A673 (cell line): ENCODE measurements around the gene GOLPH3.

Source experiments
- EZH2 ChIP-seq: fragments of 200-600 bp; sonication (generic); IDR thresholded peaks from 2 replicates; pipeline ENCODE4 v1.6.1; 2017; ENCODE audit warnings: borderline replicate concordance, low read depth, mild to moderate bottlenecking, mixed read lengths, antibody characterized with exemption, low read length; ENCODE audit not compliant: poor library complexity, severe bottlenecking
- TF ChIP-seq, protein P1 (sequence below): fragments of 300-800, 200-600 bp; sonication (generic); conservative IDR thresholded peaks from 2 replicates; pipeline ENCODE4 v1.5.1; 2017; ENCODE audit warnings: low read depth, mild to moderate bottlenecking, antibody characterized with exemption, low read length, moderate library complexity, mixed read lengths

DNA sequence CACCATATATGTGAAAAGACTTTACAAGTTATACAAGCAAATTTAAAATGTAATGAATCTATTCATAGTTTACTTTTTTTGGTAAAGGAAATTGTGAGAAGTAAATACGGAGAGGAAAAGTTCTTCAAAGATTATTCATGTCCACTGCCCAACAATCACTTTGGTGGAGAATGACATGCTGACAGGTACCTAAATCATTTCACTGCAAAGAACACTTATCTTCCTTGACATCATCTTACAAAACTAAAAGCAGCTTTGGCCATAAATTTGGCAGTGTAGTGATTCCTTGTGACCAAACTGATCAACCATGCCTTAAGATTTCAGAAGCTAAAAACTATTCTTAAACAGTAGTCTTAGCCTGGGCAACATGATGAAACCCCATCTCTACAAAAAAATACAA lies 42.5 kb downstream of the GOLPH3 start:
- TF ChIP-seq EZH2: no peak
- TF ChIP-seq, protein P1, sequence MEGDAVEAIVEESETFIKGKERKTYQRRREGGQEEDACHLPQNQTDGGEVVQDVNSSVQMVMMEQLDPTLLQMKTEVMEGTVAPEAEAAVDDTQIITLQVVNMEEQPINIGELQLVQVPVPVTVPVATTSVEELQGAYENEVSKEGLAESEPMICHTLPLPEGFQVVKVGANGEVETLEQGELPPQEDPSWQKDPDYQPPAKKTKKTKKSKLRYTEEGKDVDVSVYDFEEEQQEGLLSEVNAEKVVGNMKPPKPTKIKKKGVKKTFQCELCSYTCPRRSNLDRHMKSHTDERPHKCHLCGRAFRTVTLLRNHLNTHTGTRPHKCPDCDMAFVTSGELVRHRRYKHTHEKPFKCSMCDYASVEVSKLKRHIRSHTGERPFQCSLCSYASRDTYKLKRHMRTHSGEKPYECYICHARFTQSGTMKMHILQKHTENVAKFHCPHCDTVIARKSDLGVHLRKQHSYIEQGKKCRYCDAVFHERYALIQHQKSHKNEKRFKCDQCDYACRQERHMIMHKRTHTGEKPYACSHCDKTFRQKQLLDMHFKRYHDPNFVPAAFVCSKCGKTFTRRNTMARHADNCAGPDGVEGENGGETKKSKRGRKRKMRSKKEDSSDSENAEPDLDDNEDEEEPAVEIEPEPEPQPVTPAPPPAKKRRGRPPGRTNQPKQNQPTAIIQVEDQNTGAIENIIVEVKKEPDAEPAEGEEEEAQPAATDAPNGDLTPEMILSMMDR: no peak
